DOHH2 (cell line): ENCODE data around the gene SIPA1L3.

Experiments used
- EZH2phosphoT487 ChIP-seq: fragments of 200-600 bp; sonication (generic); IDR thresholded peaks from 2 replicates; pipeline ENCODE4 v1.6.1; 2017; ENCODE audit warnings: borderline replicate concordance, mild to moderate bottlenecking, antibody characterized with exemption, low read length, moderate library complexity, mixed read lengths
- TF ChIP-seq, protein P1 (sequence below): fragments of 200-600 bp; sonication (generic); IDR thresholded peaks from one replicate; pipeline ENCODE4 v1.5.1; 2014; ENCODE audit warnings: antibody characterized with exemption, mild to moderate bottlenecking, low read depth, low read length; ENCODE audit not compliant: poor library complexity, severe bottlenecking

DNA sequence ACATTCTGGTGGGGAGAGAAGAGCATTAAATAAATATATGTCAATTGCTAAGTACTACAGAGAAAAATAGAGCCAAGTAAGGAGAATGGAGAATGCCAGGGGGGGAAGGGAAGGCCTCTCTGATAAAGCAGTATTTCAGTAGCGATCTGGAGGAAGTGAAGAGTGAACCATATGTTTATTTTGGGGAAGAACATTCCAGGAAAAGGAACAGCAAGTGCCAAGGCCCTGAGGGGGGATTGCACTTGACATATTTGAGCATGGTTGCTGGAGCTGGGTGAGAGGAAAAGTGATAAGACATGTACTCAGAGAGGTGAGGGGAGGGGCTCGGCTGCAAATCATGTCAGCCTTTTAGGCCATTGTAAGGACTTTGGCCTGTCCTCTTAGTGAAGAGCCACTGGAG, 31.0 kb upstream of the SIPA1L3 start:
- TF ChIP-seq, protein P1, sequence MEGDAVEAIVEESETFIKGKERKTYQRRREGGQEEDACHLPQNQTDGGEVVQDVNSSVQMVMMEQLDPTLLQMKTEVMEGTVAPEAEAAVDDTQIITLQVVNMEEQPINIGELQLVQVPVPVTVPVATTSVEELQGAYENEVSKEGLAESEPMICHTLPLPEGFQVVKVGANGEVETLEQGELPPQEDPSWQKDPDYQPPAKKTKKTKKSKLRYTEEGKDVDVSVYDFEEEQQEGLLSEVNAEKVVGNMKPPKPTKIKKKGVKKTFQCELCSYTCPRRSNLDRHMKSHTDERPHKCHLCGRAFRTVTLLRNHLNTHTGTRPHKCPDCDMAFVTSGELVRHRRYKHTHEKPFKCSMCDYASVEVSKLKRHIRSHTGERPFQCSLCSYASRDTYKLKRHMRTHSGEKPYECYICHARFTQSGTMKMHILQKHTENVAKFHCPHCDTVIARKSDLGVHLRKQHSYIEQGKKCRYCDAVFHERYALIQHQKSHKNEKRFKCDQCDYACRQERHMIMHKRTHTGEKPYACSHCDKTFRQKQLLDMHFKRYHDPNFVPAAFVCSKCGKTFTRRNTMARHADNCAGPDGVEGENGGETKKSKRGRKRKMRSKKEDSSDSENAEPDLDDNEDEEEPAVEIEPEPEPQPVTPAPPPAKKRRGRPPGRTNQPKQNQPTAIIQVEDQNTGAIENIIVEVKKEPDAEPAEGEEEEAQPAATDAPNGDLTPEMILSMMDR = no peak
- no peak for TF ChIP-seq EZH2phosphoT487
